Esophagus squamous epithelium (tissue), 4 donors: Measurements from ENCODE around the gene STMN1.

Experiments used
- CTCF ChIP-seq, 6 experiments: fragments of 450-650 bp in 4 of 6; fragments of 200-600 bp in 2 of 6; sonication (generic) in 2 of 6; IDR thresholded peaks; one replicate each; pipeline ENCODE4 v1.5.1; 2016 to 2019; ENCODE audit warnings: antibody characterized with exemption in 6 of 6, mild to moderate bottlenecking in 4 of 6, moderate library complexity in 4 of 6
- POLR2A ChIP-seq, 4 donors: fragments of 450-650 bp; IDR thresholded peaks; one replicate each; pipeline ENCODE4 v1.6.1; 2017; ENCODE audit warnings: antibody characterized with exemption in 4 of 4, mild to moderate bottlenecking in 4 of 4, moderate library complexity in 3 of 4

- no peak for TF ChIP-seq POLR2A (IDR thresholded peaks at IDR 0.05)
- no peak for TF ChIP-seq CTCF (IDR thresholded peaks at IDR 0.05)
These were observed 14.6 kb downstream of the STMN1 start for GRCh38 chr1:25891606-25892005.
